ENCODE data around the gene DNMT1.

DNA sequence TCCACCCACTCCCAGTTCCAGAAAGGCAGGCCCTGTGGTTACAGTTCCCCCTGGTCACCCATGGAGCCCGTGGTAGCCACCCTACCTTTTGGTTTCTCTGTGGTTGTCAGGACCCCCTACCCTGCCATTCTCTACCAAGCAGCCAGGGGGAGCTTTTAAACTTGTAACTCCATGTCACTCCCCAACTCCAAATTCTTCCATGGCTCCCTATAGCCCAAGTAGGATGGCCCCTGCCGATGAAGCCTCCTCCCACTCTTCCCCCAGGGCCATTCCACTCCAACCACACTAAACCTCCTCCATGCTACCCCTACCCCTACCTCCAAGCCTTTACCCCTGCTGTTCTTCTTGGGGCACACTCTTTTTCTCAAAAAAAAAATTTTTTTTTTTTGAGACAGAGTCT lies 34.2 kb upstream of the DNMT1 start:
- TF ChIP-seq, protein P1, sequence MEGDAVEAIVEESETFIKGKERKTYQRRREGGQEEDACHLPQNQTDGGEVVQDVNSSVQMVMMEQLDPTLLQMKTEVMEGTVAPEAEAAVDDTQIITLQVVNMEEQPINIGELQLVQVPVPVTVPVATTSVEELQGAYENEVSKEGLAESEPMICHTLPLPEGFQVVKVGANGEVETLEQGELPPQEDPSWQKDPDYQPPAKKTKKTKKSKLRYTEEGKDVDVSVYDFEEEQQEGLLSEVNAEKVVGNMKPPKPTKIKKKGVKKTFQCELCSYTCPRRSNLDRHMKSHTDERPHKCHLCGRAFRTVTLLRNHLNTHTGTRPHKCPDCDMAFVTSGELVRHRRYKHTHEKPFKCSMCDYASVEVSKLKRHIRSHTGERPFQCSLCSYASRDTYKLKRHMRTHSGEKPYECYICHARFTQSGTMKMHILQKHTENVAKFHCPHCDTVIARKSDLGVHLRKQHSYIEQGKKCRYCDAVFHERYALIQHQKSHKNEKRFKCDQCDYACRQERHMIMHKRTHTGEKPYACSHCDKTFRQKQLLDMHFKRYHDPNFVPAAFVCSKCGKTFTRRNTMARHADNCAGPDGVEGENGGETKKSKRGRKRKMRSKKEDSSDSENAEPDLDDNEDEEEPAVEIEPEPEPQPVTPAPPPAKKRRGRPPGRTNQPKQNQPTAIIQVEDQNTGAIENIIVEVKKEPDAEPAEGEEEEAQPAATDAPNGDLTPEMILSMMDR (IDR thresholded peaks at IDR 0.05; ENCODE audit: low read length): peak; percentile 48
- TF ChIP-seq EZH2 (optimal IDR thresholded peaks at IDR 0.05; ENCODE audit: low read depth, low read length) (no peak), EZH2phosphoT487 (IDR thresholded peaks at IDR 0.05; ENCODE audit: low read length) (no peak)

Data from MM.1S (cell line).